Measurements from ENCODE around the gene BTBD7.
A peak's percentile ranks its signal among the peaks of the same experiment; 100 is the strongest.

Gene BTBD7

DNA sequence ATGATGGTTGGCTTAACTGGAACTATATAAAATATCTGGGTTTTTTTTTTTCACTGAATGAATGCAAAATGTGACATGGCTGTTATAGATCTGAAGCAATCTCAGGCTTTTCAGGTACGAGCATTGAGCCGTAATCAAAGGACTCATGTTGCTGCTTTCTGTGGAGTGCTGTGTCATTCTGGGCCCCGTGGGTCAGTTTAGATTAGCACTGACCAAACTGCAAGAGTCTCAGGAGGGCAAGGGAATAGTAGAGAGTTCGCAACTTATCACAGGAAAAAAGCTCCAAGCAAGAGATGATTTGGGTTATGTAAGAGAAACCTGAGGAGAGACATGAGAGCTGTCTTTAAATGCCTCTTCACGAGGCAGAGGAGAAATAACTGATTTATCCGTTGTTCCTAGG is 66.7 kb downstream of the BTBD7 start:
- TF ChIP-seq CTCF (IDR thresholded peaks at IDR 0.05; ENCODE audit: low read length, missing control alignments) = no peak
- H3K4me3 ChIP-seq (replicated peaks; ENCODE audit: low read depth, low read length) = no peak overlapping the region
- DNase-seq (ENCODE audit: low read depth) = no peak

GRCh38 chr14:93263416-93263815 is 69.4 kb downstream of the BTBD7 start:
- no peak overlapping the region for H3K4me3 ChIP-seq (replicated peaks; ENCODE audit: low read depth, low read length)
- DNase-seq (ENCODE audit: low read depth) = peak; percentile 5
- no peak for TF ChIP-seq CTCF (IDR thresholded peaks at IDR 0.05; ENCODE audit: low read length, missing control alignments)

DNA sequence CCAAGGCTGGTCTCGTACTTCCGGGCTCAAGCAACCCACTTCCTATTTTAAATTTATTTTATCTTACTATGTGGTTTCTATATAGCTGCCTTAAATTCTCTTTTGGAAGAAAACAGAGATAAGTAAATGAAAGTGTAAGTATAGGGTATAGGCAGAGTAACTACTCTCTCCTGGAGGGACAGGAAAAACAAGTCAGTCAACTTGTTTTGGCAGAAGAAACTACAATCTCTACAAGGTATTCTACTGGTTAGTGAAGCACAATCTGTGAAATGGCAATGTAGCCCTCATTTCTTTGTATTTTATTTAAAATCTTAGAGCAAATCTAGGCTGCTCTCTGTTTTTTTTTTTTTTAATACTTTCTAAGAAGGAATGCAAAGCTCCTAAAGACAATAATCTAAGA is 70.4 kb downstream of the BTBD7 start:
- DNase-seq (ENCODE audit: low read depth) = no peak
- H3K4me3 ChIP-seq (replicated peaks; ENCODE audit: low read depth, low read length) = no peak overlapping the region
- no peak for TF ChIP-seq CTCF (IDR thresholded peaks at IDR 0.05; ENCODE audit: low read length, missing control alignments)

DNA sequence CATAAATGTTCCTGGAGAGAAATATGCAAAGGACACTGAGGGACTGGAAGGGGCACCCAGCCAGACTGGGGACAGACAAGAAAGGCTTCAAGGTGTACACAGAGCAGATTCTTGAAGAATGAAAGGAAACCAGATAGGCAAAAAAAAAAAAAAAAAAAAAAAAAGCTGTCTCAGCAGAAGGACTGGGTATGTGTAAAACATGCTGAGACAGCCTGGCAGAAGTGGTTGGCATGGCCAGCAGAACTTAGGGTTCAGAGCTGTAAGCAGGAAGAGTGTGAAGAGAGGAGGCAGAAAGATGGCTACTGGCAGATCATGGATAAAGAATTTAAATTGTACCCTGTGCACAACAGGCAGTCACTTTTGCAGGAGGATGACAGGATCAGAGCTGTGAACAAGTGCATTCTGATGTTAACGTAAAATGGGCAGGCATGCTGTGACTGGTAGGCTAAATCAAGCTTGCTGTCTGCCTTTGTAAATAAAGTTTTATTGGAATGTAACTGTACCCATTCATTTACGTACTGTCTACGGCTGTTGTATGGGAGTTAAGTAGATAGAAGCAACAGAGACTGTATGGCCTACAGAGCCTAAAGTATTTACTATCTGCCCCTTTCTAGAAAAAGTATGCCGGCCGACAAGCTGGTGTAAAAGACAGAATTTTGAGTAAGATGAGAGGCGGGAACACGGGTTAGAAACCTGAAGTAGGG is 83.6 kb downstream of the BTBD7 start:
- DNase-seq (ENCODE audit: low read depth) = no peak
- no peak for TF ChIP-seq CTCF (IDR thresholded peaks at IDR 0.05; ENCODE audit: low read length, missing control alignments)
- H3K4me3 ChIP-seq (replicated peaks; ENCODE audit: low read depth, low read length) = no peak overlapping the region

- no peak overlapping the region for H3K4me3 ChIP-seq (replicated peaks; ENCODE audit: low read depth, low read length)
- no peak for DNase-seq (ENCODE audit: low read depth)
- TF ChIP-seq CTCF (IDR thresholded peaks at IDR 0.05; ENCODE audit: low read length, missing control alignments) = no peak
Observed at GRCh38 chr14:93246534-93246933, 86.3 kb downstream of the BTBD7 start.

DNA sequence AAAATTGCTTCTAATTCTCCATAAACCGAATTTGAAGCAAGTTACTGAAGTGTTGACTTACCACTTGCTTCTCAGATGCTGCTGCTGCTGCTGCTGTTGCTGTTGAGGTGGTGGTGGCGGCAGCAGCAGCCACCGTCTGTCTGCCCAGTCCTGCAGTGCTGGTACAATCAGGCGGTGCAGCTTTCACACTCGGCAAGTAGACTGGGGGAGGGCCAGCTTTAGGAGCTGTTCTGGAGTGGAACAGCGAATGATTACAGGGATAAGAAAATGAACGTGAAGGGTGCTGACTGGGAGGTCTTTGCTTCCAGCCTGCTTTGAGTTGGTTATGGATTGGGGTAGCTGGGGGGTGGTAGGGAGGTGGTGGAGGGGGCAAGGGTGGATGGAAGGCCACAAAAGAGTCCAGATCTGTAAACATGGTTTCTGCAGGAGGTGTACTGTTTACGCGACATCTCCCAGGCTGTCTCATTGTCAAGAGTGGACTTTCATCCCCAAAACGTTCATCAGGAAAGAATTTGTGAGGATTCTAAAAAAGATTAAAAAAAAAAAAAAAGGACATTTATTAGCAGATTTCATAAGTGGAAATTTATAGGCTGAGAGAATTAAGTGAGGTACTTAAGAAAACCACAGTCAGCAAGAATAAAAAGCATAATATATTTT is 86.9 kb downstream of the BTBD7 start:
- no peak for DNase-seq (ENCODE audit: low read depth)

More for the DNA sequence above, 86.9 kb downstream of the BTBD7 start:
- no peak overlapping the region for H3K4me3 ChIP-seq (replicated peaks; ENCODE audit: low read depth, low read length)
- no peak for TF ChIP-seq CTCF (IDR thresholded peaks at IDR 0.05; ENCODE audit: low read length, missing control alignments)

Measured in fibroblast of pulmonary artery (primary cell).